Stomach (tissue), 4 donors: ENCODE data around the gene CDK3.

Source experiments
- CTCF ChIP-seq, 7 experiments: fragments of 450-650 bp in 4 of 7; fragments of 200-600 bp in 3 of 7; sonication (generic) in 3 of 7; IDR thresholded peaks; one replicate each; pipeline ENCODE4 v1.5.1; 2016 to 2019; ENCODE audit warnings: antibody characterized with exemption in 7 of 7, control low read depth in 2 of 7, mild to moderate bottlenecking in 1 of 7
- POLR2A ChIP-seq, 4 donors: fragments of 450-650 bp; IDR thresholded peaks; one replicate each; pipeline ENCODE4 v1.6.1; 2016; ENCODE audit warnings: antibody characterized with exemption in 4 of 4, control low read depth in 2 of 4, mild to moderate bottlenecking in 1 of 4, moderate library complexity in 1 of 4

GRCh38 chr17:76003915-76004314 lies 3.3 kb downstream of the CDK3 start:
- TF ChIP-seq POLR2A (IDR thresholded peaks at IDR 0.05) (no peak), CTCF (IDR thresholded peaks at IDR 0.05) (no peak)
